ENCODE results near the gene FOXD4L3.
"Not testable (repeated sequence)": the region's sequence is repeated elsewhere in the genome, so short reads cannot be mapped to it uniquely, and the experiment has no call there.

FOXD4L3 gene

GRCh38 chr9:68351689-68352088 lies 49.0 kb downstream of the FOXD4L3 start:
- DNase-seq (ENCODE audit: low read depth) = not testable (repeated sequence)

Data from stimulated activated CD8-positive, alpha-beta memory T cell treated with anti-CD3 and anti-CD28 coated beads, Interleukin-4, amount 100 ng/mL, for 24 hours (primary cell).